SU-DHL-6 (cell line): Measurements from ENCODE around the gene TMCC2.

Experiments
- H2AFZ ChIP-seq: fragments of 200-600 bp; sonication (generic); 2 replicates; pipeline ENCODE4 v1.6.1; 2014; ENCODE audit warnings: low read depth, mild to moderate bottlenecking, moderate library complexity, mixed read lengths, antibody characterized with exemption, low read length; ENCODE audit not compliant: severe bottlenecking
- H3F3A ChIP-seq: fragments of 200-600 bp; shearing (Covaris generic); 2 replicates; pipeline ENCODE4 v1.6.0; 2016; ENCODE audit warnings: antibody characterized with exemption, mild to moderate bottlenecking; ENCODE audit not compliant: insufficient read depth
- H3K27ac ChIP-seq: fragments of 200-600 bp; sonication (generic); 2 replicates; pipeline ENCODE4 v1.5.1; 2016; ENCODE audit warnings: low read depth, mild to moderate bottlenecking, low read length, moderate library complexity, mixed read lengths
- H3K27me3 ChIP-seq: fragments of 200-600 bp; sonication (generic), shearing (Covaris generic); 2 replicates; pipeline ENCODE4 v1.6.0; 2014; ENCODE audit warnings: mild to moderate bottlenecking, low read length
- H3K36me3 ChIP-seq: fragments of 200-600 bp; sonication (generic); 2 replicates; pipeline ENCODE4 v1.6.1; 2014; ENCODE audit warnings: mild to moderate bottlenecking, low read length, mixed read lengths
- H3K4me2 ChIP-seq: fragments of 300-600, 200-600 bp; shearing (Covaris generic), sonication (generic); 2 replicates; pipeline ENCODE4 v1.6.0; 2014; ENCODE audit warnings: low read length, low read depth, mild to moderate bottlenecking; ENCODE audit not compliant: poor library complexity, severe bottlenecking
- H3K4me3 ChIP-seq: fragments of 200-600 bp; sonication (generic); 2 replicates; pipeline ENCODE4 v1.5.1; 2014; ENCODE audit warnings: antibody characterized with exemption, low read length, mild to moderate bottlenecking, mixed read lengths; ENCODE audit not compliant: insufficient read depth, poor library complexity, severe bottlenecking
- H3K79me2 ChIP-seq: fragments of 200-600 bp; sonication (generic); 2 replicates; pipeline ENCODE4 v1.6.1; 2014; ENCODE audit warnings: mild to moderate bottlenecking, low read length, moderate library complexity; ENCODE audit not compliant: insufficient read depth
- H3K9ac ChIP-seq: fragments of 200-600 bp; sonication (generic); 2 replicates; pipeline ENCODE4 v1.7.0; 2014; ENCODE audit warnings: mild to moderate bottlenecking, low read length
- H3K9me2 ChIP-seq: fragments of 200-600 bp; sonication (generic); replicated peaks from 2 replicates; pipeline ENCODE4 v1.6.1; 2014; ENCODE audit warnings: low read length; ENCODE audit not compliant: insufficient read depth
- H3K9me3 ChIP-seq: fragments of 200-600 bp; sonication (generic); 2 replicates; pipeline ENCODE4 v1.6.1; 2014; ENCODE audit warnings: low read length, mixed read lengths; ENCODE audit not compliant: insufficient read depth
- H4K20me1 ChIP-seq: fragments of 200-600 bp; sonication (generic); 2 replicates; pipeline ENCODE4 v1.6.1; 2014; ENCODE audit warnings: low read depth, mild to moderate bottlenecking, antibody characterized with exemption, low read length, moderate library complexity, mixed read lengths
- CTCF ChIP-seq: fragments of 200-600 bp; sonication (generic); IDR thresholded peaks from one replicate; pipeline ENCODE4 v1.5.1; 2017; ENCODE audit warnings: antibody characterized with exemption, mild to moderate bottlenecking, low read length, moderate library complexity; ENCODE audit not compliant: insufficient read depth, poor library complexity, severe bottlenecking
- EZH2phosphoT487 ChIP-seq: fragments of 200-600 bp; sonication (generic), shearing (Covaris generic); conservative IDR thresholded peaks from 2 replicates; pipeline ENCODE4 v1.6.1; 2018; ENCODE audit warnings: mild to moderate bottlenecking, antibody characterized with exemption, low read length, moderate library complexity, mixed read lengths

The TMCC2 gene

GRCh38 chr1:205249651-205250050, 21.9 kb downstream of the TMCC2 start:
- H3F3A ChIP-seq = no peaks in the 10 kb centered on the region
- no peaks in the 10 kb centered on the region for H3K9me3 ChIP-seq
- H3K27me3 ChIP-seq = no peaks in the 10 kb centered on the region
- no peak overlapping the region for H3K4me3 ChIP-seq
- no peaks in the 10 kb centered on the region for H4K20me1 ChIP-seq
- no peak overlapping the region for H2AFZ ChIP-seq
- H3K9ac ChIP-seq = no peak overlapping the region
- no peak overlapping the region for H3K4me2 ChIP-seq
- H3K36me3 ChIP-seq = no peaks in the 10 kb centered on the region
- H3K79me2 ChIP-seq = no peaks in the 10 kb centered on the region
- TF ChIP-seq CTCF (no peak), EZH2phosphoT487 (no peak)
- no peaks in the 10 kb centered on the region for H3K9me2 ChIP-seq
- H3K27ac ChIP-seq = no peak overlapping the region

GRCh38 chr1:205250699-205251098, 23.0 kb downstream of the TMCC2 start:
- no peak overlapping the region for H3K27ac ChIP-seq
- H3K79me2 ChIP-seq = no peaks in the 10 kb centered on the region
- H3K9me2 ChIP-seq = no peaks in the 10 kb centered on the region
- H3K4me3 ChIP-seq = no peak overlapping the region
- H2AFZ ChIP-seq = no peak overlapping the region
- no peak overlapping the region for H3K4me2 ChIP-seq
- H4K20me1 ChIP-seq = no peaks in the 10 kb centered on the region
- no peaks in the 10 kb centered on the region for H3F3A ChIP-seq
- no peaks in the 10 kb centered on the region for H3K36me3 ChIP-seq
- H3K9me3 ChIP-seq = no peaks in the 10 kb centered on the region
- no peaks in the 10 kb centered on the region for H3K27me3 ChIP-seq
- TF ChIP-seq CTCF (no peak), EZH2phosphoT487 (no peak)
- no peak overlapping the region for H3K9ac ChIP-seq

- Histone ChIP-seq H3K27ac (no peak overlapping the region), H3K9me2 (no peaks in the 10 kb centered on the region), H3K9ac (no peak overlapping the region), H3F3A (no peaks in the 10 kb centered on the region), H3K4me2 (no peak overlapping the region), H3K36me3 (no peaks in the 10 kb centered on the region), H3K79me2 (no peaks in the 10 kb centered on the region), H3K9me3 (no peaks in the 10 kb centered on the region), H2AFZ (no peak overlapping the region), H4K20me1 (no peaks in the 10 kb centered on the region), H3K27me3 (no peaks in the 10 kb centered on the region), H3K4me3 (no peak overlapping the region)
- no peak for TF ChIP-seq EZH2phosphoT487
- no peak for TF ChIP-seq CTCF
Observed at GRCh38 chr1:205251576-205251975, 23.8 kb downstream of the TMCC2 start.
